Astrocyte (in vitro differentiated cells and primary cell): ENCODE results near the gene TTC36. TPM values are rescaled to one million over a fixed set of nuclear protein-coding genes. Genes with fewer than 3 reads are reported as not detected.
"Not testable (repeated sequence)": the region's sequence is repeated elsewhere in the genome, so short reads cannot be mapped to it uniquely, and the experiment has no call there.

ENCODE experiments used
- DNase-seq: peaks from one replicate; pipeline ENCODE4 v3.0.0-alpha.2; 2010; ENCODE audit warnings: low read depth
- FAIRE-seq: peaks from 2 replicates; lab custom pipeline; 2011; peaks lifted over from hg19 to GRCh38; lab: Jason Lieb, UNC
- H2AFZ ChIP-seq: 2 replicates; pipeline ENCODE4 v1.6.0; 2012; ENCODE audit warnings: low read depth, low read length, inconsistent platforms
- H3K27ac ChIP-seq: 2 replicates; pipeline ENCODE4 v1.5.1; 2011; ENCODE audit warnings: low read depth, low read length, inconsistent platforms
- H3K27me3 ChIP-seq: 2 replicates; pipeline ENCODE4 v1.6.0; 2011; ENCODE audit warnings: low read length, inconsistent platforms; ENCODE audit not compliant: insufficient read depth
- H3K36me3 ChIP-seq: 2 replicates; pipeline ENCODE4 v1.5.1; 2011; ENCODE audit warnings: low read length, inconsistent platforms; ENCODE audit not compliant: insufficient read depth
- H3K4me1 ChIP-seq: 2 replicates; pipeline ENCODE4 v1.5.1; 2011; ENCODE audit warnings: low read length, inconsistent platforms; ENCODE audit not compliant: insufficient read depth
- H3K4me2 ChIP-seq: 2 replicates; pipeline ENCODE4 v1.6.0; 2012; ENCODE audit warnings: low read length, inconsistent platforms
- H3K4me3 ChIP-seq: 2 replicates; pipeline ENCODE4 v1.5.1; 2011; ENCODE audit warnings: low read depth, mild to moderate bottlenecking, low read length, inconsistent platforms; ENCODE audit not compliant: insufficient read depth
- H3K79me2 ChIP-seq: 2 replicates; pipeline ENCODE4 v1.6.0; 2012; ENCODE audit warnings: mild to moderate bottlenecking, low read length, inconsistent platforms; ENCODE audit not compliant: insufficient read depth
- H3K9ac ChIP-seq: 2 replicates; pipeline ENCODE4 v1.6.0; 2012; ENCODE audit warnings: mild to moderate bottlenecking, low read length, inconsistent platforms
- H3K9me3 ChIP-seq: 2 replicates; pipeline ENCODE4 v1.5.1; 2012; ENCODE audit warnings: low read depth, mild to moderate bottlenecking, low read length, inconsistent platforms; ENCODE audit not compliant: insufficient read depth
- H4K20me1 ChIP-seq: 2 replicates; pipeline ENCODE4 v1.6.0; 2012; ENCODE audit warnings: low read length, inconsistent platforms; ENCODE audit not compliant: insufficient read depth
- H3K27ac Mint-ChIP-seq: one replicate; pipeline ENCODE4 v1.8.0; 2021; ENCODE audit warnings: mild to moderate bottlenecking, mixed read lengths; ENCODE audit not compliant: unreplicated experiment
- H3K27me3 Mint-ChIP-seq: one replicate; pipeline ENCODE4 v1.8.0; 2021; ENCODE audit warnings: low read depth, mixed read lengths; ENCODE audit not compliant: unreplicated experiment
- H3K36me3 Mint-ChIP-seq: one replicate; pipeline ENCODE4 v1.8.0; 2021; ENCODE audit warnings: low read depth, mixed read lengths; ENCODE audit not compliant: unreplicated experiment
- H3K4me1 Mint-ChIP-seq: one replicate; pipeline ENCODE4 v1.8.0; 2021; ENCODE audit warnings: low read depth, mixed read lengths; ENCODE audit not compliant: unreplicated experiment
- H3K4me3 Mint-ChIP-seq: one replicate; pipeline ENCODE4 v1.8.0; 2021; ENCODE audit warnings: mild to moderate bottlenecking, moderate library complexity, mixed read lengths; ENCODE audit not compliant: unreplicated experiment
- H3K9me3 Mint-ChIP-seq: one replicate; pipeline ENCODE4 v1.8.0; 2021; ENCODE audit warnings: mild to moderate bottlenecking, mixed read lengths; ENCODE audit not compliant: unreplicated experiment
- CTCF ChIP-seq: IDR thresholded peaks from 2 replicates; pipeline ENCODE4 v1.5.1; 2011; ENCODE audit warnings: low read depth, mild to moderate bottlenecking, inconsistent platforms, low read length, moderate library complexity; ENCODE audit not compliant: insufficient read depth
- EZH2 ChIP-seq: IDR thresholded peaks from 2 replicates; pipeline ENCODE4 v1.6.1; 2012; ENCODE audit warnings: mild to moderate bottlenecking, low read length, inconsistent platforms; ENCODE audit not compliant: insufficient read depth
- total RNA-seq: library from RNA; stranded (reverse); gene quantifications from 2 replicates; pipeline ENCODE4 v1.2.1, GENCODE V29; 2021

TTC36 gene
- total RNA-seq, 1 donor from 2014 or later: 0.43 TPM

DNA sequence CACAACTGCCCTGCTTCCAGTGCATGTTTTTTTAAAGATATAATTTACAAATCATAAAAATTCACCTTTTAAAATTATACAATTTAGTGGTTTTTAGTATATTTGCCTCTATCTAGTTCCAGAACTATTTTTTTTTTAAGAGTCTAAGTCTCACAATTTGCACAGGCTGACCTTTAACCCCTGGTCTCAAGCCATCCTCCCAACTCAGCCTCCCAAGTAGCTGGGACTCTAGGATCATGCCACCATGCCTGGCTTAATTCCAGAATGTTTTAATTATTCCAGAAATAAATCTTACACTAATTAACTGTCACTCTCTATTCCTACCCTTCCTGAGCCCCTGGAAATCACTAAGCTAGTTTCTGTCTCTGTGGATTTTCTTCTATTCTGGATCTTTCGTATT, 43.5 kb downstream of the TTC36 start:
- TF ChIP-seq CTCF: no peak
- TF ChIP-seq EZH2: no peak
- H3K4me3 Mint-ChIP-seq: peak overlapping the region; percentile 96
- peaks cover 8% of the 10 kb centered on the region for H3K4me1 Mint-ChIP-seq
- Histone ChIP-seq H3K79me2 (peaks cover 44% of the 10 kb centered on the region), H3K4me3 (no peak overlapping the region), H3K36me3 (peaks cover 3% of the 10 kb centered on the region), H3K4me1 (peaks cover 12% of the 10 kb centered on the region), H3K9me3 (no peaks in the 10 kb centered on the region), H2AFZ (no peak overlapping the region), H3K9ac (no peak overlapping the region), H3K27me3 (no peaks in the 10 kb centered on the region), H3K27ac (no peak overlapping the region), H3K4me2 (no peak overlapping the region), H4K20me1 (peaks cover 30% of the 10 kb centered on the region)
- no peaks in the 10 kb centered on the region for H3K9me3 Mint-ChIP-seq
- no peaks in the 10 kb centered on the region for H3K36me3 Mint-ChIP-seq
- H3K27me3 Mint-ChIP-seq: no peaks in the 10 kb centered on the region
- FAIRE-seq: no peak
- H3K27ac Mint-ChIP-seq: no peak overlapping the region
- no peak for DNase-seq

DNA sequence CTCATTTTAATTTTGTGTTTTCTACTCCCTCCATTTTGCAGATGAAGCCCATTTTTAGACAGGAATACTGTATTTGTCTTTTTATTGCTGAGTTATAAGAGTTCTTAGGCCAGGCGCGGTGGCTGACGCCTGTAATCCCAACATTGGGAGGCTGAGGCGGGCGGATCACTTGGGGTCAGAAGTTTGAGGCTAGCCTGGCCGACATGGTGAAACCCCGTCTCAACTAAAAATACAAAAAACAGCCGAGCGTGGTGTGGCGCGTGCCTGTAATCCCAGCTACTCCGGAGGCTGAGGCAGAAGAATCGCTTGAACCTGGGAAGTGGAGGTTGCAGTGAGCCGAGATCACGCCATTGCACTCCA, 44.4 kb downstream of the TTC36 start:
- DNase-seq, H3K36me3 ChIP-seq, H3K27me3 ChIP-seq, H3K27me3 Mint-ChIP-seq, H3K36me3 Mint-ChIP-seq, FAIRE-seq, H3K9me3 ChIP-seq, H3K9me3 Mint-ChIP-seq: not testable (repeated sequence)
- H3K4me1 Mint-ChIP-seq: peaks cover 13% of the 10 kb centered on the region
- H3K79me2 ChIP-seq: peaks cover 53% of the 10 kb centered on the region
- H3K4me3 Mint-ChIP-seq: peak overlapping the region; percentile 96
- peaks cover 12% of the 10 kb centered on the region for H3K4me1 ChIP-seq
- peak overlapping the region; percentile 100 for H3K9ac ChIP-seq
- peak overlapping the region; percentile 99 for H3K27ac Mint-ChIP-seq
- peaks cover 39% of the 10 kb centered on the region for H4K20me1 ChIP-seq
- peak overlapping the region; percentile 56 for H2AFZ ChIP-seq
- H3K27ac ChIP-seq: peak overlapping the region; percentile 100
- H3K4me2 ChIP-seq: peak overlapping the region; percentile 94
- peak overlapping the region; percentile 93 for H3K4me3 ChIP-seq

GRCh38 chr11:118572061-118572980, 45.0 kb downstream of the TTC36 start, which contains the start of gene ARCN1:
Gene ARCN1 (plus strand): TSS chr11:118572409. CDS start chr11:118572548, 139 bp downstream.
- Mint-ChIP-seq H3K27me3 (no peaks in the 10 kb centered on the region), H3K27ac (peak within 1 kb of the TSS; percentile 99), H3K4me3 (peak within 1 kb of the TSS; percentile 96), H3K36me3 (no peaks in the 10 kb centered on the region), H3K9me3 (no peaks in the 10 kb centered on the region), H3K4me1 (peaks cover 13% of the 10 kb centered on the region)
- H4K20me1 ChIP-seq: peaks cover 46% of the 10 kb centered on the region
- peaks cover 12% of the 10 kb centered on the region for H3K4me1 ChIP-seq
- peak within 1 kb of the TSS; percentile 94 for H3K4me2 ChIP-seq
- H3K9me3 ChIP-seq: no peaks in the 10 kb centered on the region
- TF ChIP-seq EZH2: no peak
- no peak for TF ChIP-seq CTCF
- H3K9ac ChIP-seq: peak within 1 kb of the TSS; percentile 100
- H3K79me2 ChIP-seq: peaks cover 60% of the 10 kb centered on the region
- peak within 1 kb of the TSS; percentile 100 for H3K27ac ChIP-seq
- H3K27me3 ChIP-seq: no peaks in the 10 kb centered on the region
- FAIRE-seq (no peak), DNase-seq (peak; percentile 55)
- H3K4me3 ChIP-seq: peak within 1 kb of the TSS; percentile 93
- H2AFZ ChIP-seq: peak within 1 kb of the TSS; percentile 90
- peaks cover 3% of the 10 kb centered on the region for H3K36me3 ChIP-seq
